OCI-LY3 (cell line): ENCODE measurements around the gene DRD2.

Experiments
- H2AFZ ChIP-seq: fragments of 200-600, 300-600 bp; shearing (Covaris generic); 2 replicates; pipeline ENCODE4 v1.6.0; 2014; ENCODE audit warnings: antibody characterized with exemption, low read depth, low read length
- H3K27ac ChIP-seq: fragments of 200-600, 300-600 bp; sonication (generic); 2 replicates; pipeline ENCODE4 v1.5.1; 2014; ENCODE audit warnings: mild to moderate bottlenecking, low read length, moderate library complexity, mixed read lengths
- H3K27me3 ChIP-seq: fragments of 200-600, 300-600 bp; sonication (generic); 2 replicates; pipeline ENCODE4 v1.6.1; 2014; ENCODE audit warnings: low read depth, low read length, mixed read lengths
- H3K36me3 ChIP-seq: fragments of 200-600, 300-600 bp; sonication (generic); replicated peaks from 2 replicates; pipeline ENCODE3; 2014; ENCODE audit warnings: low read depth, low read length, mixed read lengths
- H3K4me1 ChIP-seq: fragments of 300-600, 200-600 bp; sonication (generic); 2 replicates; pipeline ENCODE4 v1.6.1; 2014; ENCODE audit warnings: low read length, mixed read lengths
- H3K4me2 ChIP-seq: fragments of 200-600, 300-600 bp; sonication (generic); 2 replicates; pipeline ENCODE4 v1.6.1; 2014; ENCODE audit warnings: low read length, mixed read lengths
- H3K4me3 ChIP-seq: fragments of 300-600, 200-600 bp; sonication (generic); 2 replicates; pipeline ENCODE4 v1.5.1; 2014; ENCODE audit warnings: antibody characterized with exemption, mild to moderate bottlenecking, low read length, moderate library complexity
- H3K79me2 ChIP-seq: fragments of 300-600, 200-600 bp; shearing (Covaris generic); 2 replicates; pipeline ENCODE4 v1.6.1; 2014; ENCODE audit warnings: mild to moderate bottlenecking, low read length, mixed read lengths
- H3K9ac ChIP-seq: fragments of 300-600, 200-600 bp; shearing (Covaris generic); 2 replicates; pipeline ENCODE4 v1.6.0; 2014; ENCODE audit warnings: mild to moderate bottlenecking, low read length, moderate library complexity
- H3K9me3 ChIP-seq: fragments of 200-600, 300-600 bp; shearing (Covaris generic); 2 replicates; pipeline ENCODE4 v1.6.1; 2014; ENCODE audit warnings: low read length, mixed read lengths; ENCODE audit not compliant: insufficient read depth
- H4K20me1 ChIP-seq: fragments of 200-600, 300-600 bp; sonication (generic); 2 replicates; pipeline ENCODE4 v1.6.1; 2016; ENCODE audit warnings: low read length, mixed read lengths; ENCODE audit not compliant: insufficient read depth
- CTCF ChIP-seq: fragments of 200-600, 300-600 bp; sonication (generic); IDR thresholded peaks from 2 replicates; pipeline ENCODE4 v1.5.1; 2014; ENCODE audit warnings: antibody characterized with exemption, low read length, low read depth
- EZH2phosphoT487 ChIP-seq: fragments of 200-600 bp; shearing (Covaris generic); IDR thresholded peaks from 2 replicates; pipeline ENCODE4 v1.6.1; 2018; ENCODE audit warnings: antibody characterized with exemption, mixed run types, low read depth

Gene DRD2

GRCh38 chr11:113447621-113448315 is 27.4 kb downstream of the DRD2 start:
- no peak overlapping the region for H3K27ac ChIP-seq

GRCh38 chr11:113446938-113447337 is 28.3 kb downstream of the DRD2 start:
- H3K36me3 ChIP-seq = no peaks in the 10 kb centered on the region
- TF ChIP-seq EZH2phosphoT487 (no peak), CTCF (no peak)
- H3K4me2 ChIP-seq = no peak overlapping the region
- no peak overlapping the region for H3K9ac ChIP-seq
- no peaks in the 10 kb centered on the region for H4K20me1 ChIP-seq
- H3K79me2 ChIP-seq = no peaks in the 10 kb centered on the region
- H3K9me3 ChIP-seq = no peaks in the 10 kb centered on the region
- H2AFZ ChIP-seq = no peak overlapping the region
- H3K4me1 ChIP-seq = no peaks in the 10 kb centered on the region
- H3K27me3 ChIP-seq = peaks cover 81% of the 10 kb centered on the region
- H3K4me3 ChIP-seq = no peak overlapping the region
- no peak overlapping the region for H3K27ac ChIP-seq

More at GRCh38 chr11:113447621-113448315, 27.4 kb downstream of the DRD2 start:
- Histone ChIP-seq H3K4me1 (no peaks in the 10 kb centered on the region), H3K27me3 (peaks cover 73% of the 10 kb centered on the region), H3K79me2 (no peaks in the 10 kb centered on the region), H3K36me3 (no peaks in the 10 kb centered on the region), H4K20me1 (no peaks in the 10 kb centered on the region), H3K4me2 (no peak overlapping the region), H3K9me3 (no peaks in the 10 kb centered on the region), H2AFZ (no peak overlapping the region), H3K9ac (no peak overlapping the region), H3K4me3 (no peak overlapping the region)
- TF ChIP-seq EZH2phosphoT487 = no peak
- no peak for TF ChIP-seq CTCF

- Histone ChIP-seq H3K9ac (no peak overlapping the region), H2AFZ (no peak overlapping the region), H3K4me2 (no peak overlapping the region), H3K36me3 (no peaks in the 10 kb centered on the region), H3K79me2 (no peaks in the 10 kb centered on the region), H3K27me3 (peaks cover 87% of the 10 kb centered on the region), H3K4me3 (no peak overlapping the region), H3K27ac (no peak overlapping the region), H3K4me1 (no peaks in the 10 kb centered on the region), H4K20me1 (no peaks in the 10 kb centered on the region), H3K9me3 (no peaks in the 10 kb centered on the region)
- TF ChIP-seq CTCF = no peak
Measured at GRCh38 chr11:113446112-113446511, 29.1 kb downstream of the DRD2 start.

GRCh38 chr11:113444502-113445123 is 30.6 kb downstream of the DRD2 start:
- Histone ChIP-seq H3K4me1 (peaks cover 5% of the 10 kb centered on the region), H3K9ac (no peak overlapping the region), H3K27ac (no peak overlapping the region), H3K27me3 (peaks cover 85% of the 10 kb centered on the region), H3K4me2 (no peak overlapping the region), H3K36me3 (no peaks in the 10 kb centered on the region), H4K20me1 (peaks cover 8% of the 10 kb centered on the region; the same call in 1 of the 2 replicates), H3K9me3 (no peaks in the 10 kb centered on the region), H2AFZ (no peak overlapping the region), H3K79me2 (no peaks in the 10 kb centered on the region), H3K4me3 (no peak overlapping the region)
- TF ChIP-seq EZH2phosphoT487 = no peak
- no peak for TF ChIP-seq CTCF
